HEK293T (cell line): ENCODE results near the gene ADAP1.

Source experiments
- BHLHE40 ChIP-seq: fragments of 450-650 bp; IDR thresholded peaks from 2 replicates; pipeline ENCODE4 v1.6.1; 2016; ENCODE audit warnings: mild to moderate bottlenecking, moderate library complexity, borderline replicate concordance
- ELF4 ChIP-seq: fragments of 450-650 bp; IDR thresholded peaks from 2 replicates; pipeline ENCODE4 v1.6.1; 2017; ENCODE audit warnings: antibody characterized with exemption
- HDGF ChIP-seq: fragments of 450-650 bp; IDR thresholded peaks from 2 replicates; pipeline ENCODE4 v1.6.1; 2017; ENCODE audit warnings: antibody characterized with exemption, borderline replicate concordance
- SP1 ChIP-seq: fragments of 450-650 bp; IDR thresholded peaks from 2 replicates; pipeline ENCODE4 v1.6.1; 2017
- SUZ12 ChIP-seq: fragments of 450-650 bp; IDR thresholded peaks from 2 replicates; pipeline ENCODE4 v1.6.1; 2016; ENCODE audit warnings: mild to moderate bottlenecking
- TF ChIP-seq, protein P1 (sequence below): fragments of 450-650 bp; IDR thresholded peaks from 2 replicates; pipeline ENCODE4 v1.6.1; 2016

DNA sequence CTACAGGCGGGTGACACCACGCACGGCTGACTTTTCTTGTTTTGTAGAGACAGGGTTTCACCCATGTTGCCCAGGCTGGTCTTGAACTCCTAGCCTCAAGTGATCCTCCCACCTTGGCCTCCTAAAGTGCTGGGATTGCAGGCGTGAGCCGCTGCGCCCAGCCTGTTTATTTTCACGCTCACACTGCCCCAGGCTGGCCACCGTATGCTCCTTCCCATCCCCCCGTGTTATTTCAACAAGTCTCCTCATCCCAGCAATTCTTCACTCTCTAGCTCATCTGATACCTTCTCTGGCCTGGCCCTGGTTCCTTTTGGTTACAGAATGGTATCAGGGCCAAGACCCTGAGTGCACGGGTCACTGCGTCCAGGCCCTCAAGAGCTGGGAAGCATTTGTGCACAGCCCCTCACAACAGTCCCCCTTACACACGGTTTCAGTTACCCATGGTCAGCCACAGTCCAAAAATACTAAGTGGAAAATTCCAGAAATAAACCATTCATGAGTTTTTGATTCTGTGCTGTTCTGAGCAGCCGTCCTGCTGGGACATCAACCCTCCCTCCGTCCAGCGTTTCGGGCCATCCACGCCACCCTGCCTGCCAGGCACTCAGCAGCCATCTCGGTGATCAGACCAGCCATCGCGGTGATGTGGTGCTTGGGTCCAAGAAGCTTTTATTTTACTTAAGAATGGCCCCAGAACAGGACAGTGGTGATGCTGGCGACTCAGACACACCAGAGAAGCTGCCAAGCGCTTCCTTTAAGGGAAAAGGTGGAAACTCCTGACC lies 12.0 kb upstream of the ADAP1 start:
- no peak for TF ChIP-seq BHLHE40
- TF ChIP-seq ELF4: no peak
- TF ChIP-seq HDGF: no peak
- no peak for TF ChIP-seq SUZ12
- TF ChIP-seq, protein P1, sequence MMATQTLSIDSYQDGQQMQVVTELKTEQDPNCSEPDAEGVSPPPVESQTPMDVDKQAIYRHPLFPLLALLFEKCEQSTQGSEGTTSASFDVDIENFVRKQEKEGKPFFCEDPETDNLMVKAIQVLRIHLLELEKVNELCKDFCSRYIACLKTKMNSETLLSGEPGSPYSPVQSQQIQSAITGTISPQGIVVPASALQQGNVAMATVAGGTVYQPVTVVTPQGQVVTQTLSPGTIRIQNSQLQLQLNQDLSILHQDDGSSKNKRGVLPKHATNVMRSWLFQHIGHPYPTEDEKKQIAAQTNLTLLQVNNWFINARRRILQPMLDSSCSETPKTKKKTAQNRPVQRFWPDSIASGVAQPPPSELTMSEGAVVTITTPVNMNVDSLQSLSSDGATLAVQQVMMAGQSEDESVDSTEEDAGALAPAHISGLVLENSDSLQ: no peak
- no peak for TF ChIP-seq SP1
